ENCODE data around the gene NEAT1.
"Not testable (repeated sequence)": the region's sequence is repeated elsewhere in the genome, so short reads cannot be mapped to it uniquely, and the experiment has no call there.

Gene NEAT1

GRCh38 chr11:65404210-65404609, 18.4 kb upstream of the NEAT1 start:
- TF ChIP-seq FOXM1 (IDR thresholded peaks at IDR 0.05; ENCODE audit: borderline replicate concordance) (no peak), ZNF384 (IDR thresholded peaks at IDR 0.05) (no peak), FOXA1 (IDR thresholded peaks at IDR 0.05) (no peak), PKNOX1 (IDR thresholded peaks at IDR 0.05) (no peak), CTBP1 (IDR thresholded peaks at IDR 0.05; ENCODE audit: borderline replicate concordance) (no peak), ELF4 (IDR thresholded peaks at IDR 0.05) (no peak), SP1 (IDR thresholded peaks at IDR 0.05) (no peak), NFRKB (IDR thresholded peaks at IDR 0.05) (no peak), SUZ12 (IDR thresholded peaks at IDR 0.05) (no peak), ARNT (IDR thresholded peaks at IDR 0.05) (no peak), TARDBP (IDR thresholded peaks at IDR 0.05) (no peak), BHLHE40 (IDR thresholded peaks at IDR 0.05; ENCODE audit: borderline replicate concordance) (no peak), HDGF (IDR thresholded peaks at IDR 0.05; ENCODE audit: borderline replicate concordance) (no peak), FOXK2 (IDR thresholded peaks at IDR 0.05) (no peak)
- ChIA-PET CTCF (interaction anchor here (0.6 kb wide), 1 partner anchor 11 kb away, joined by 3 read pairs; no protein-coding TSS in a partner anchor), POLR2A (interaction anchor here (2.2 kb wide), 1 partner anchor 19 kb away, joined by 7 read pairs; the partner anchor contains the start of gene NEAT1)
- DNase-seq (ENCODE audit: extremely low spot score), result no peak

- ChIA-PET CTCF (interaction anchor here (0.6 to 1.7 kb wide), 2 partner anchors 10 to 11 kb away, joined by 3 to 5 read pairs; no protein-coding TSS in a partner anchor), POLR2A (interaction anchor here (2.2 kb wide), 1 partner anchor 18 kb away, joined by 7 read pairs; the partner anchor contains the start of gene NEAT1)
These were observed 17.8 kb upstream of the NEAT1 start for GRCh38 chr11:65404638-65405339.

GRCh38 chr11:65410936-65411680, 11.5 kb upstream of the NEAT1 start:
- ChIA-PET CTCF (no interaction called here), POLR2A (interaction anchor here (0.7 to 3.3 kb wide), 3 partner anchors 12 to 91 kb away, joined by 3 to 23 read pairs (median 5); partner anchors contain the start of gene NEAT1)
- TF ChIP-seq TARDBP (IDR thresholded peaks at IDR 0.05), result no peak
- no peak for DNase-seq (ENCODE audit: extremely low spot score)

More at GRCh38 chr11:65404638-65405339, 17.8 kb upstream of the NEAT1 start:
- no peak for TF ChIP-seq SUZ12 (IDR thresholded peaks at IDR 0.05)
- no peak for TF ChIP-seq FOXA1 (IDR thresholded peaks at IDR 0.05)
- TF ChIP-seq L3MBTL2 (conservative IDR thresholded peaks at IDR 0.05), result no peak
- TF ChIP-seq ELF4 (IDR thresholded peaks at IDR 0.05), result no peak
- no peak for TF ChIP-seq LEF1 (IDR thresholded peaks at IDR 0.05; ENCODE audit: borderline replicate concordance)
- no peak for TF ChIP-seq CTBP1 (IDR thresholded peaks at IDR 0.05; ENCODE audit: borderline replicate concordance)
- no peak for TF ChIP-seq ZNF384 (IDR thresholded peaks at IDR 0.05)
- TF ChIP-seq HDGF (IDR thresholded peaks at IDR 0.05; ENCODE audit: borderline replicate concordance), result no peak
- TF ChIP-seq ARNT (IDR thresholded peaks at IDR 0.05), result no peak
- TF ChIP-seq BHLHE40 (IDR thresholded peaks at IDR 0.05; ENCODE audit: borderline replicate concordance), result no peak
- no peak for DNase-seq (ENCODE audit: extremely low spot score)

GRCh38 chr11:65411681-65412070, 10.9 kb upstream of the NEAT1 start:
- ChIA-PET POLR2A (interaction anchor here (0.7 to 3.3 kb wide), 4 partner anchors 12 to 90 kb away, joined by 3 to 23 read pairs (median 4); partner anchors contain the start of gene NEAT1), CTCF (no interaction called here)

GRCh38 chr11:65412271-65413076, 10.1 kb upstream of the NEAT1 start:
- DNase-seq (ENCODE audit: extremely low spot score), result no peak
- ChIA-PET CTCF (no interaction called here), POLR2A (interaction anchor here (0.9 to 3.3 kb wide), 5 partner anchors 11 to 91 kb away, joined by 3 to 23 read pairs (median 4); partner anchors contain the start of genes DPF2 and NEAT1)
- TF ChIP-seq TARDBP (IDR thresholded peaks at IDR 0.05) (no peak), PKNOX1 (IDR thresholded peaks at IDR 0.05) (no peak), FOXA1 (IDR thresholded peaks at IDR 0.05) (no peak), BHLHE40 (IDR thresholded peaks at IDR 0.05; ENCODE audit: borderline replicate concordance) (no peak), FOXK2 (IDR thresholded peaks at IDR 0.05) (no peak), ARNT (IDR thresholded peaks at IDR 0.05) (no peak), SUZ12 (IDR thresholded peaks at IDR 0.05) (no peak), ZNF384 (IDR thresholded peaks at IDR 0.05) (no peak), CTBP1 (IDR thresholded peaks at IDR 0.05; ENCODE audit: borderline replicate concordance) (no peak), FOXM1 (IDR thresholded peaks at IDR 0.05; ENCODE audit: borderline replicate concordance) (no peak), ELF4 (IDR thresholded peaks at IDR 0.05) (no peak), L3MBTL2 (conservative IDR thresholded peaks at IDR 0.05) (no peak), SP1 (IDR thresholded peaks at IDR 0.05) (no peak), NFRKB (IDR thresholded peaks at IDR 0.05) (no peak)

More at GRCh38 chr11:65411681-65412070, 10.9 kb upstream of the NEAT1 start:
- DNase-seq (ENCODE audit: extremely low spot score), result no peak
- TF ChIP-seq LEF1 (IDR thresholded peaks at IDR 0.05; ENCODE audit: borderline replicate concordance) (no peak), PKNOX1 (IDR thresholded peaks at IDR 0.05) (no peak), CTBP1 (IDR thresholded peaks at IDR 0.05; ENCODE audit: borderline replicate concordance) (no peak)

GRCh38 chr11:65413077-65413664, 9.4 kb upstream of the NEAT1 start:
- DNase-seq (ENCODE audit: extremely low spot score); CTCF ChIA-PET: not testable (repeated sequence)
- POLR2A ChIA-PET, result interaction anchor here (0.9 to 3.4 kb wide), 6 partner anchors 10 to 90 kb away, joined by 3 to 34 read pairs (median 4); partner anchors contain the start of genes DPF2 and NEAT1

Data from HEK293T (cell line).